A673 (cell line): ENCODE measurements around the gene FRS3.

Source experiments
- EZH2 ChIP-seq: fragments of 200-600 bp; sonication (generic); IDR thresholded peaks from 2 replicates; pipeline ENCODE4 v1.6.1; 2017; ENCODE audit warnings: borderline replicate concordance, low read depth, mild to moderate bottlenecking, mixed read lengths, antibody characterized with exemption, low read length; ENCODE audit not compliant: poor library complexity, severe bottlenecking
- TF ChIP-seq, protein P1 (sequence below): fragments of 300-800, 200-600 bp; sonication (generic); conservative IDR thresholded peaks from 2 replicates; pipeline ENCODE4 v1.5.1; 2017; ENCODE audit warnings: low read depth, mild to moderate bottlenecking, antibody characterized with exemption, low read length, moderate library complexity, mixed read lengths

DNA sequence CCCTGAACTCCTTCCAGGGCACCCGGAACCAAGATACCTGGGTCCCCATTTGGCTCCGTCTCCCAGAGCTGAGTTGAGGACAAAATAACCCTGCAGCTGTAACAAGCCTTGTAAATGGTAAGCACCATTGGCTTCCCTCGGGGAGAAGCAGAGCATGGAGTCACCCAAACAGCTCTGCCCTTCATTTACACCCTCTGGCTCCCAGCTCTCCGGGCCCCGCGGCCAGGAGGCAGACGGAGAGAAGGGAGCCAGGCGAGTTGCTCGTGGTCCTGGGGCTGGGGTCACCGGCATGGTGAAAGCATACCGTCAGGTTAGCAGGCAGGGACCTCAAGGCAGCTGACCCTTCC, 46.4 kb downstream of the FRS3 start:
- TF ChIP-seq, protein P1, sequence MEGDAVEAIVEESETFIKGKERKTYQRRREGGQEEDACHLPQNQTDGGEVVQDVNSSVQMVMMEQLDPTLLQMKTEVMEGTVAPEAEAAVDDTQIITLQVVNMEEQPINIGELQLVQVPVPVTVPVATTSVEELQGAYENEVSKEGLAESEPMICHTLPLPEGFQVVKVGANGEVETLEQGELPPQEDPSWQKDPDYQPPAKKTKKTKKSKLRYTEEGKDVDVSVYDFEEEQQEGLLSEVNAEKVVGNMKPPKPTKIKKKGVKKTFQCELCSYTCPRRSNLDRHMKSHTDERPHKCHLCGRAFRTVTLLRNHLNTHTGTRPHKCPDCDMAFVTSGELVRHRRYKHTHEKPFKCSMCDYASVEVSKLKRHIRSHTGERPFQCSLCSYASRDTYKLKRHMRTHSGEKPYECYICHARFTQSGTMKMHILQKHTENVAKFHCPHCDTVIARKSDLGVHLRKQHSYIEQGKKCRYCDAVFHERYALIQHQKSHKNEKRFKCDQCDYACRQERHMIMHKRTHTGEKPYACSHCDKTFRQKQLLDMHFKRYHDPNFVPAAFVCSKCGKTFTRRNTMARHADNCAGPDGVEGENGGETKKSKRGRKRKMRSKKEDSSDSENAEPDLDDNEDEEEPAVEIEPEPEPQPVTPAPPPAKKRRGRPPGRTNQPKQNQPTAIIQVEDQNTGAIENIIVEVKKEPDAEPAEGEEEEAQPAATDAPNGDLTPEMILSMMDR: no peak
- TF ChIP-seq EZH2: no peak
